Hematopoietic multipotent progenitor cell treated with erythropoietin and hydrocortisone succinate and interleukin-3 and kit ligand, for 8 days (in vitro differentiated cells): ENCODE measurements around the gene TCEAL3.
A peak's percentile ranks its signal among the peaks of the same experiment; 100 is the strongest.
"Not testable (repeated sequence)": the region's sequence is repeated elsewhere in the genome, so short reads cannot be mapped to it uniquely, and the experiment has no call there.

Experiments used
- DNase-seq: peaks from one replicate; pipeline ENCODE4 v3.0.0-alpha.2; 2015

TCEAL3 gene, protein sequence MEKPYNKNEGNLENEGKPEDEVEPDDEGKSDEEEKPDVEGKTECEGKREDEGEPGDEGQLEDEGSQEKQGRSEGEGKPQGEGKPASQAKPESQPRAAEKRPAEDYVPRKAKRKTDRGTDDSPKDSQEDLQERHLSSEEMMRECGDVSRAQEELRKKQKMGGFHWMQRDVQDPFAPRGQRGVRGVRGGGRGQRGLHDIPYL

DNA sequence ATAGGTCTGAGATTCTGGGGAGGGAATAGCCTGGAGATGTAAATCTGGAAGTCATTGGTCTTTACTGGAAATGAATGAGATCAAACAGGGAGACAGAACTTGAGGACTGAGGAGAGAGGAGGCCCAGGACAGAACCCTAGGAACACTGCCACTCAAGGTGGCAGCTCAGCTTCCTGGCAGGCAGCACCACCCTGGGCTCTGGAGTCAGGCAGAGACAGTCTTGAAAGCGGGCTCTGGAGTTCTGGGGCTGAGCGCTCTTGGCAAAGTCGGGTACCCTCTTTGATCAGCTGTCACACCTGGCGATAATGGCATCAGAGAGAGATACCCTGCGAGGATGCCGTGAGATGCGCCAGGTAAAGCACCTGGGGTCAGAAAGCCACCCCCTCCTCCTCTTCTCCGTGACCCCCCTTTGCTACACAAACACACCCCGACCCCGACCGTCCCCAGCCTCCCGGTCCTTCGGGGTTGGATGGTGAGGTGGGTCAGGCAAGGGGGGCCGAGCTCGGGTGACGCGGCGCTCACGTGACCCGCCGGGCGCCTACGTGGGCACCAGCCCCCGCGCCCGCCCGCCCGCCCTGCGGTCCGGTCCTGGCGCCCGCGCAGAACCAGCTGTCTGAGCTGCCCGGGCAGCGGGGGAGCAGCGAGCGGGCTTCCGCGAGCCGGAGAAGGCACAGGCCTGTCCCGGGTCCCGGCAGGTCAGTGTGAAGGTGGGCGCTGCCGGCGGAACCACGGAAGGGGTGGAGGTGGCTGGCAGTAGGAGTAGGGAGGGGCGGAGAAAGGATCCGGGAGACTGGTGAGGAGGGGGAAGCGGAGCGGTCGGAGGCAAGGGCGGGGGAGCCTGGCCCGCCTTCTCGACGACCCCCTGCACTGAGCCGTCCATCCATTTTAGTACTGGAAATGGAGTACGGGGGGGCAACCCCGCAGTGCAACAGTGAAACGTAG, at the start of gene TCEAL3:
TSS of gene TCEAL3 (plus strand) at position 600 of the 942 bp plus-strand sequence. CDS start 1,102 bp downstream, outside the sequence.
- no peak for DNase-seq

DNA sequence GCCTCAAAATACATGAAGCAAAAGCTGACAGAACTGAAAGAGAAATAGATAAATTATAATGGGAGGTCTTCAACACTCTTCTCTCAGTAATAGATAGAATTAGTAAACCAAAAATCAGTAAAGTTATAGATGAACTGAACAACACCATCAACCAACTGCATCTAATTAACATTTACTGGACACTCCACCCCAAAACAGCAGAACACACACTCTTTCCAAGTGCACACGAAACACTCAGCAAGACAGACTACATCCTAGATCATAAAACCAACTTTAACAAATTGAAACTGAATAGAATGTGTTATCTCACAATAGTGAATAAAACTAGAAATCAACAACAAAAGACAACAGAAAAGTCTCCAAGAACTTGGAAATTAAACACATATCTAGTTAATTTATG, 47.5 kb upstream of the TCEAL3 start:
- DNase-seq, result no peak

DNA sequence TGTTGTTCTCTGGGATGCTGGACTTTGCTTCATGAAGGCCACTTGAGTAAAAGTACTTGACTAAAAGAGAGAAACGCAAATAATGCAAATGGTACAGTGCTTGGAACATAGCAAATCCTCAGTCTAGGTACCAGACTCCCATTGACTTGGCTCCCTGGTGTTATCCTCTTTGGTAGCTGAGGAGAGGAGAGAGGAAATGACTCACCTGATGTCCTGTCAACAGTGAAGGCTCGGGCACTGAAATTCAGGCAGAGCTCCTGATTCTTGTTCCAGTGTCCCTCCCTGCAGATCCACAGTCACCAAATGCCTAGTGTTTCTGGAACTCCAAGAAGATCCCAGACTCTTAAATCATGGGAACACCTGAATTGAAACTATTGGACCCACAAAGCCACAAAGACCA, 45.0 kb upstream of the TCEAL3 start:
- DNase-seq, result no peak

DNA sequence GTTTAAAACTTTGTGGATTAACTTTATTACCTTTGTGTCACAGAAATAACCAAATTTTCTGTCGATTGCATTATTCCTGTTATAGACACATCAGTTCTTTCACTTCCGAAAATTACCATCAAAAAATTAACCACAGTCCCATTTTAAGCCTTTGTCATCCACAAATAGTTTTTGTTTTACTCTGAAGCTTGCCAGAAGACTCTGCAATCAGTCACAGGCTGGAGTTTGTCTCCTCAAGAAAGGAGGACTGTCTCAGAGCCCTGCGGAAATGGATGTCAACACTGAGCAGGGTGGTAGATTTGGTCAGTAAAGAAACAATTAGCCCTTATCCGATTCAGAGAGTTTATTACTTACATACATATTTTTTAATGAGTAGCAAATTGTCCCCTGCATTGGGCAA, 42.6 kb upstream of the TCEAL3 start:
- no peak for DNase-seq

DNA sequence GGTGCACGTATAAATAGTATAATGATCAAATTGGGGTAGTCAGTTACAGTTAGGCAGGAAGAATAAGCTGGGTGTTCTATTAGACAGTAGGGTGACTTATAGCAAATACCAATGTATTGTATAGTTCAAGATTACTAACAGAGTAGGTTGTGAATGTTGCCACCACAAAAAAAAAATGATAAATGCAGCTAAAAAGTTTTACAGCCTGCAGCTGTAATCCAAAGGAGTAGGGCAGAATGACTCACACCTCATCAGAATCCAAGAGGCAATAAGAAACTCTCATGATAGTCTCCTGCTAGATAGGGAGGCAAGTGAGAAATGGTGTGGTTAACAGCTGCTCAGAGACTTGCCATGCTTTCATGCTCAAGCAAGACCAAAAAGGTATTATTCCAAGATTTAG, 42.0 kb upstream of the TCEAL3 start:
- no peak for DNase-seq

DNA sequence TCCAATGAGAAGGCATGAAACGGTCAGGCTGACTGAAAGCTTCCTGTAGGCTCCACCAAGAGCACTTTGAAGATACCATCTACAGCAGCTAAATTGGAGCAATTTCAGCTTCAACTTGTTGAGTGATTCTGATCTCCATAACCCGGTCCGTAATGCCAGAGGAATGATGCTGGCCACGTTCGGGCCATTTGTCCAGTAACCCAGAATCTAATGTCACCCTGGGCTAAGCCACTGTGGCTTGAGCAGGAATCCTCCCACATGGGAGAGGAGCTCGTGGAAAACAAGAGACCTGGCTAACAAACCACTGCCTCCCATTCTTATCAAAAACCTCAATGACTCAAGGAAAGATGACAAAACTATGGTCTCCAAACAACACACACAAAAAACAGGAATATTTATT, 36.6 kb upstream of the TCEAL3 start:
- no peak for DNase-seq

DNA sequence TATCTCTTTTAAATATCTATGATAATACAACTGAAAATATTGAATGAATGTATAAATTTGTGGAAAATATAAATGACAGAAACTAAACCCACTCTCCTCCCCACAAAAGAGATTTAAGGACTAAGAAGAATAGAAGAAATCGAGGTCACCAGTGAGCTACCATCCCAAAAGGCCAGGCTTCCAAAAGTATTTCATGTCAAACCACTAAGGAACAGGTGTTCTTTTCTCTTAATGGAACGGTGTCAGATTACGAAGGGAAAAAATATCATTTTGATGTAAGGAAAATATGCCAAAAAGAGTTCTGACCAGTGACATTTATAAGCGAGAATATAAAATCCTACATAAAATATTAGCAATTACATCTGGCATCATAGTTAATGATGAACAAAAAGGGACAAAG, 36.0 kb upstream of the TCEAL3 start:
- no peak for DNase-seq

DNA sequence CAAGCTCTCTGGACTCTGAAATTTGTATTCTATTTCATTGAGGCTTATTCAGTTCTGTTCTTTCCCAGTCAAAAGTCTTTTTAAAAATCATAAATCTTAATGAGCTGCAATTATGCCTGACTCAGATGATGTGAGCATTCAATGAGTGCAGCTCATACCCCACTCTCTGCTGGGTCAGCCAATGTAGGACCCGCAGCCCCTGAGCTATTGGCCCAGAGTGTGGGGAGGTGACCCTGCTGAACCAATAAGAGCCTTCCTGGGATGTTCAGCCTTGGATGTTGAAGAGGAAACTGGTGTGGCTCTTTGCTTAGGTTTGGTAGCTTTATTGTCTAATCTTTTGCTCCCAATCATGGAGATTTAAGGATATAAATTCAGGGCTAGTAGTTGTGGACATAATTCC, 34.6 kb upstream of the TCEAL3 start:
- DNase-seq, result no peak

DNA sequence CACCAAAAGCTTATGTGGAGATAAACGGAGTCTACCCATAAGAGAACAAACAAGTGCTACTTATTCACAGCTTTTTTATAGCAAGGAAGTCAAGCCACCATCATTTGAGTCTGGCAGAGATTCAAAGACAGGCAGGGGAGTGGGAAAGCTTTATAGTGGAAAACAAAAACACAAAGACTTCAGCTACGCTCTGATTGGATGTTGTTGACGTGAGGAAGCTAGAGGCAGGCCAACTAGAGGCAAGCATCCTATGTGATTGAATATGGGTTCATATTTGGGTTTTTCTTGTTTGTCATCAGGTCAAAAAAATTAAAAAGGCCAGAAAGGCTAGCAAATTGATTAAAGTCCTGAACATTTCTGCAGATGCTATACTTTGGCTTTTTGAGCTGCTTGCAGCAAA, 23.2 kb upstream of the TCEAL3 start:
- DNase-seq, result no peak

DNA sequence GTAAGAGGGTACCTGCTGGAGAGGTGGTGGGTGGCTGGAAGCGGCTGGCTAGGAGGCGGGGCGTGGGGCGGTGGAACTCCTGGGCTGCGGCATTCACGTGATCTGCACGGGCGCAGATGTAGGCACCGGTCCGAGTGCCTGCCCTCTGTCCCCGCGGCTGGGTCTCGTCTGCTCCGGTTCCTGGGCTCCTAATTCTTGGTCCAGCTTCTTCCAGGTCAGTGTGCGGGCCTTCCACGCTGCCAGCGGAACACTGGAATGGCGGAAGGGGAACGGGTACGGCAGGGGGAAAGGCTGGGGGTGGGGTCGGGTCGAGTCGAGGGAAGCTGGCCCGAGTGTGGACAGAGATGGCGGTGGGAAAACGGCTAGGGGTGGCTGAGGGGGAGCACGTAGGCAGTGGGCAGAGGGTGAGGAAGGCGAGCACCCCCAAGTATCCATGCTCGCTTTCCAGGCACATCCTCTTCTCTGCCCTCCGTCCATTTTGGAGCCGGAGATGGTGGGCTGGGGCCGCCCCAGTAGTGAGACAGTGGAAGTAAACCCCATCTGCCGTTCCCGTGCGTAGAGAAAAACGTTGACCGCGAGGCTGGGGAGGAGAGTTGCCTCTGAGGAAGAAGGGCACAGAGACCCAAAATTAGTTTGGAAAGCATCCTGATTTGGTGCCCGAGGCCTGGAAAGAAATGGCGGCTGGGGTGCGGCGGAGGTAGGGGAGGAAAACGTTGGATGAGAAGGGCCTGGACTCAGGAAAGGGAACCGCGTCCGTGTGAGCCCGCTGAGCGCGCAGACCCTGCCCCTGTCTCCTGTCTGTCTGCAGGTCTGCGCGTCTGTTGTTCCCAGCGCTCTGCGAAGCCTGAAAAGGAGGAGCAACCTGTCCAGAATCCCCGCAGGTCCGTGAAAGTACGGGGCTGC, 22.1 kb upstream of the TCEAL3 start, which contains the start of gene TCEAL4:
TSS of gene TCEAL4 (plus strand) at position 105 of the 903 bp plus-strand sequence. CDS start 1,161 bp downstream, outside the sequence.
- peak; percentile 28 for DNase-seq

DNA sequence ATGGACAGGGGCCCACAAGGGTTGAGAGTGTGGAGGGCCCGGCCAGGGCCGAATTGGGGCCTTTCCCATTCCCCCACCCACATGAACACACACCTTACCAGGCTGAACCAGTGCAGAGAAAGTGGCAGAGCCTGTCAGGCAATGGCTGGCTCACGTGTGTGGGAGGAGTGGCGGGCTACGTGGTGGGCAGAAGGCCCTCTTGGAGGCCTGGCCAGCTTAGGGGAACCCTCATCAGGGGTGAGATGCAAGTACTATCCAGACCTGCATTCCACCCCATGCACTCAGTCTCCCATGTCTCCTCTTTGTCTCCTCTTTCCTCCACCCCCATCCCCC, 21.5 kb upstream of the TCEAL3 start:
- DNase-seq, result no peak

DNA sequence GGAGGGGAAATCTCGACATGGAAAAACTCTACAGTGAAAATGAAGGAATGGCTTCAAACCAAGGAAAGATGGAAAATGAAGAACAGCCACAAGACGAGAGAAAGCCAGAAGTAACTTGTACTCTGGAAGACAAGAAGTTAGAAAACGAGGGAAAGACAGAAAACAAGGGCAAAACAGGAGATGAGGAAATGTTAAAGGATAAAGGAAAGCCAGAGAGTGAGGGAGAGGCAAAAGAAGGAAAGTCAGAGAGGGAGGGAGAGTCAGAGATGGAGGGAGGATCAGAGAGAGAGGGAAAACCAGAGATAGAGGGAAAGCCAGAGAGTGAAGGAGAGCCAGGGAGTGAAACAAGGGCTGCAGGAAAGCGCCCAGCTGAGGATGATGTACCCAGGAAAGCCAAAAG, 21.1 kb upstream of the TCEAL3 start:
- DNase-seq, result no peak

DNA sequence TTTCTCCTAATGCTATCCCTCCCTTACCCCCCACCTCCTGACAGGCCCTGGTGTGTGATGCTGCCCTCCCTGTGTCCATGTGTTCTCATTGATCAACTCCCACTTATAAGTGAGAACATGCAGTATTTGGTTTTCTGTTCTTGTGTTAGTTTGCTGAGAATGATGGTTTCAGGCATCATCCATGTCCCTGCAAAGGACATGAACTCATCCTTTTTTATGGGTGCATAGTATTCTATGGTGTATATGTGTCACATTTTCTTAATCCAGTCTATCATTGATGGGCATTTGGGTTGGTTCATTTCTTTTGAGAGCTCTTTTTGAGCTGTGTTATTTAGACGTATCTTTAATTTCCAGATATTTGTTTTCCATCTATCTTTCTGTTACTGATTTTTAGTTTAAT, 15.5 kb upstream of the TCEAL3 start:
- not testable (repeated sequence) for DNase-seq

DNA sequence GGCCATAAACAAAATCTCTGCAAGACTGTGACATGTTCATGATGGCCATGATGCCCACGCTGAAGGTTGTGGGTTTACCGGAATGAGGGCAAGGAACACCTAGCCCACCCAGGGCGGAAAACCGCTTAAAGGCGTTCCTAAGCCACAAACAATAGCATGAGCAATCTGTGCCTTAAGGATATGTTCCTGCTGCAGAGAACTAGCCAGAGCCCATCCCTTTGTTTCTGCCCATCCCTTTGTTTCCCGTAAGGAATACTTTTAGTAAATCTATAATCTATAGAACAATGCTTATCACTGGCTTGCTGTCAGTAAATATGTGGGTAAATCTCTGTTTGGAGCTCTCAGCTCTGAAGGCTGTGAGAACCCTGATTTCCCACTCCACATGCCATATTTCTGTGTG, 12.6 kb upstream of the TCEAL3 start:
- DNase-seq, result not testable (repeated sequence)

DNA sequence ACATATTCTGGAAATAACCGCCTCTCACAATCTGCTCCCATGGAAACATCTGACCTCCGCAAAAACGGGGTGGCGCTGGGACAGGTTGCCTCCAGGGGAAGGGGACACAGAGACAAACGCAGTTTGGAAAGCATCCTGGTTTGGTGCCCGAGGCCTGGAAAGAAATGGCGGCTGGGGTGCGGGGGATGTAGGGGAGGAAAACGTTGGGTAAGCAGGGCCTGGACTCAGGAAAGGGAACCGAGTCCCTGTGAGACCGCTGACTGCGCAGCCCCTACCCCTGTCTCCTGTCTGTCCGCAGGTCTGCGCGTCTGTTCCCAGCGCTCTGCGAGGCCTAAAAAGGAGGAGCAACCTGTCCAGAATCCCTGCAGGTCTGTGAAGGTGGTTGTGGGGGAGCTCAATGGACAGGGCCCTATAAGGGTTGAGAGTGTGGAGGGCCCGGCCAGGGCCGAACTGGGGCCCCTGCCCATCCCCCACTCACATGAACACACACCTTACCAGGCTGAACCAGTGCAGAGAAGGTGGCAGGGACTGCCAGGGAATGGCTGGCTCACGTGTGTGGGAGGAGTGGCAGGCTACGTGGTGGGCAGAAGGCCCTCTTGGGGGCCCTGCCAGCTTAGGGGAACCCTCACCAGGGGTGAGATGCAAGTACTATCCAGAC, 672 bp downstream of the TCEAL3 start:
- DNase-seq, result no peak

DNA sequence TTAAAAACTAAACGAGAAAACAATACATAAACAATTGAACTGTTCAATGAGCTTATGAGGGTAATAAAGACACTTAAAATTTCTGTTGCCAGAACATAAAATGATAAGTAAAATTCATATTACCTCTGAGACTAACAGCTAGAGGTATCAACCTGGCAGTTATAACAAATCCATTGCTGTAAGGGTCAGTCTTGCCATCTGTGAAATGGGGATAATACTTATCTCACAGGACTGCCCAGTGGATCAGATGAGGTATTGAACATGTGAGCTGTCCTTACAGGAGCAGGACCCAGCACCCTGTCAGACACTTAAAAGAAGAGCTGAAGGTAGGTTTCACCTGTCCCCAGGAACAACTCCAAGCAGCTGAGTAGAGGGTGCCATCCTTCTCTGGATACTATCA, 2.5 kb downstream of the TCEAL3 start:
- DNase-seq, result no peak

DNA sequence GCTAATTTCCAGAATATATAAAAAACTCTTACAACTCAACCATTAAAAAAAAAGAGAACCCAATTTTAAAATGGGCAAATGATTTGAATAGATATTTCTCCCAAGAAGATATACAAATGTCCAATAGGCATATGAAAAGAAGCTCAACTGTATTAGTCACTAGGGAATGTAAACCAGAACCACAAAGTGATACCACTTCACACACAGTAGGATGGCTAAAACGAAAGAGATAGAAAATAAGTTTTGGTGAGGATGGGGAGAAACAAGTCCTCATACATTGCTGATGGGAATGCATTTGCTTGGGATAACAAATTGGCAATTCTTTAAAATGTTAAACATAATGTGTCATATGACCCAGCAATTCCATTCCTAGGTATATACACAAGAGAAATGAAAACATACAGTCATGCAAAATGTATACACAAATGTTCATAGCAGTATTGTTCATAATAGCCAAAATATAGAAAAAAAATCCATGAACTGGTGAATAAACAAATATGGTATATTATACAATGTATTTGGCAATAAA, 5.7 kb downstream of the TCEAL3 start:
- no peak for DNase-seq

DNA sequence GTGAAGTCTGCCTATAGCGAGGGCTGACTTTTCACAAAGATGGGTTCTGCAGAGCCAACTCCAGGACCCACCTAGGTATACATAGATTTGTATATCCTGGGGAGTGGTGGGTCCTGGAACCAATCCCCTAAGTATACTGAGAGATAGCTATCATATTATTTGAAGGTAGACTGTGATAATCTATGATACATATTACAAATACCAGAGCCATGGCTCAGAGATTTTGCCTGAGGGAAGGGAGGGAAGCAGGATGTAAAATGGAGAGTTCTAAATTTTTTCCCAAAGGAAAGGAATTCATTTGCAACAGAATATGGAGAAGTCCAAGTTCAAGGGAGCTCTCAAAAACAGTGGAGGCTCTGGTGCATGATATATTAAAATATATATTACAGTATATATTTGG, 7.2 kb downstream of the TCEAL3 start:
- DNase-seq, result no peak

DNA sequence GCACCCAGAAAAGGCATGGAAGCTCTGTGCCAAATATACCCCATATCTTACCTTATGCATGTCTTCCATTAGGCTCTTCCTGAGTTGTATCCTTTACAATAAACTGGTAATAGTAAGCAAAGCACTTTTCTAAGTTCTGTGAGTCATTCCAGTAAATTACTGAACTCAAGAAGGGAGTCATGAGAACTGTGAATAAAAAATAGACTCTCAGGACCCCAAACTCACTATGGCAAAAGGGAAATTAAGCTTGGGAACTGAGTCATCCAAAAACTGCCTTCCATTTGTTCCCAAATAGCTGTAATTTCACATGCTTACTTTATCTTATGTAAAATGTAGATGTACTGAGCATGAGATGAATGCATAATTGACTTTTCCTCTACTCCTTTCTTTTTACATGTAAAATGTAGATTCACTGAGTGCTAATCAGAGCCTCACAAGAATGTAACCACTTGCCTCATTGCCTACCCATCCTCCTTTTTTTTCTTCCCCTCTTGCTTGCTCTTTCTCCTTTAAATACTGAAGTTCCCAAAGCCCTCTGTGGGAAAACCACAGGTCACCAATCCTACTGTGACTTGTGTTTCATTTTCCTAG, 8.1 kb downstream of the TCEAL3 start:
- DNase-seq, result no peak

DNA sequence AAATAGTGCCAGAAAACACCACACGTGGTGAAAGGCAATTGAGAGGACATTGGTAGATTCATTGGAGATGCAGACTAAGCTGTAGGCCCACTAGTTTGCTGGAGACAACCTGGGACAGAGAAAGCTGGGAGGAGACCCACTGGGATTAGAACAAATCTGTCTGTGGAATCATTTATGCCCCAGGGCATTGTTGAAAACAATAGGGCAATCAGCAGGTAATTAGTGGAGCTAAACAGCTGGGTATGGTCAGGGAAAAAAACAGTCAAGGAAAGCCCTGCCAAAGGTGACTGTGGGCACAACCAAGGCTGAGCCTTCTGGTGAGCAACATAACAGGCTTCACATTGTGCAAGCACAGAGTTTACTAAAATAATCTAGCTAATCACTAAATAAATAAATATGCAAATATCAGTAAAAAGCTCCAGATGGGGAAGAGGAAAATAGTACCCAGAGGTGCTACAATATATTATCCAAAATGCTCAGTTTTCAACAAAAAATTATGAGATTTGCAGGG, 9.0 kb downstream of the TCEAL3 start:
- DNase-seq, result no peak

DNA sequence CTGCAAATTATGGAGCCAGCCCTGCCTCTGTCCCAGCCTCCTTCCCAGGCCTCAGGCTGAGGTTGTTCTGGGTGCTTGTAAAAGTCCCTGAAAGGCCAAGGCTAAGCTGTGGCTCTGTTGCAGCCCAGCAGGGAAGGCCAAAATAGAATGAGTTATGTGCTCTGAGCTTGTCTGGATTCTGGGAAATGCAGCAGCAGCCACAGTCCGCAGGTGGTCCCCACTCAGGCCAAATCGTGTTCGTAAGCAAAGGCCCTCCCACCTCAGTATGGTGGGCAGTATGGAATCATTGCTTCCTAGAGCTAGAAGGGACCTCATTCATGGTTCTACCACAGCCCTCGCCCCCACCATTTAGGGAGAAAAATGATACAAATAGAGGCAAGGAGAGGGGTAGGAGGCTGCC, 16.3 kb downstream of the TCEAL3 start:
- no peak for DNase-seq

DNA sequence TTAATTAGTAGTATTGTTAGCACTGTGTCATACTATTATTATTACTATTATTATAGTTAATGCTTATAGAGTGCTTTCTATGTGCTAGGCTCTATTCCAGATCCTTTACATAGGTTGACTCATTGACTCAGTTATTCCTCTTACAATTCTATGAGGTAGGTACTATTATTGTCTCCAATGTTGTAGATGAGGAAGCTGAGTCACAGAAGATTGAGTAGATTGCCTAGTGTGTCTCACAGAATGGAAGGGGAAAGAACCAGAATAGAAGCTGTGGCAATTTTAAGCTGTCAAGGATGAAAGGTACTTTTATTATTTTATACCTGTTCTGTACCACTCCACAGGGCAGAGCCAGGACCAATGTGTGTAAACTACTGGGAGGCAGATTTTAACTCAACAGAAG, 19.1 kb downstream of the TCEAL3 start:
- DNase-seq, result no peak
